H1 (cell line): ENCODE results near the gene ELAVL1. TPM values are rescaled to one million over a fixed set of nuclear protein-coding genes. Genes with fewer than 3 reads are reported as not detected.

Experiments
- CTCF ChIA-PET: fragments of 300-600 bp; sonication (Branson Sonifier 250); formaldehyde crosslinking; loops from one replicate; lab custom pipeline; 2021; ENCODE audit not compliant: partially characterized antibody; lab: Charles Lee
- POLR2A ChIA-PET: fragments of 300-600 bp; sonication (Branson Sonifier 250); formaldehyde crosslinking; loops from one replicate; lab custom pipeline; 2021; ENCODE audit warnings: inconsistent platforms; ENCODE audit not compliant: partially characterized antibody; lab: Charles Lee
- DNase-seq, 2 experiments: peaks; one replicate each; pipeline versions ENCODE4 v3.0.0 to v3.0.0-alpha.2; 2010 to 2022; ENCODE audit warnings: low spot score in 2 of 2, low read depth in 1 of 2, mixed read lengths in 1 of 2
- FAIRE-seq: peaks from 2 replicates; lab custom pipeline; 2011; peaks lifted over from hg19 to GRCh38; lab: Jason Lieb, UNC
- H2AFZ ChIP-seq: 2 replicates; pipeline ENCODE4 v1.8.1; 2012; ENCODE audit warnings: low read length, inconsistent platforms
- H2AK5ac ChIP-seq: 2 replicates; pipeline ENCODE4 v1.6.1; 2013; ENCODE audit warnings: low read depth, low read length
- H2BK120ac ChIP-seq: replicated peaks from 2 replicates; pipeline ENCODE3; 2013; ENCODE audit warnings: low read depth, low read length, inconsistent platforms
- H2BK12ac ChIP-seq: 2 replicates; pipeline ENCODE4 v1.6.1; 2013; ENCODE audit warnings: low read depth, low read length
- H2BK15ac ChIP-seq: 2 replicates; pipeline ENCODE4 v1.6.1; 2013; ENCODE audit warnings: low read length
- H2BK20ac ChIP-seq: 2 replicates; pipeline ENCODE4 v1.6.1; 2013; ENCODE audit warnings: low read length
- H2BK5ac ChIP-seq: 2 replicates; pipeline ENCODE4 v1.6.1; 2013; ENCODE audit warnings: low read depth, low read length
- H3K14ac ChIP-seq: 2 replicates; pipeline ENCODE4 v1.6.1; 2013; ENCODE audit warnings: inconsistent platforms; ENCODE audit not compliant: insufficient read length
- H3K18ac ChIP-seq: 2 replicates; pipeline ENCODE4 v1.6.1; 2013; ENCODE audit warnings: low read length; ENCODE audit errors: extremely low read depth
- H3K23ac ChIP-seq: 2 replicates; pipeline ENCODE4 v1.6.1; 2013; ENCODE audit warnings: inconsistent platforms; ENCODE audit not compliant: insufficient read length
- H3K23me2 ChIP-seq: 2 replicates; pipeline ENCODE4 v1.6.1; 2013; ENCODE audit warnings: low read depth, low read length
- H3K27ac ChIP-seq: 2 replicates; pipeline ENCODE4 v1.6.1; 2011; ENCODE audit warnings: low read depth, low read length, inconsistent platforms
- H3K27me3 ChIP-seq, 4 experiments: replicated peaks in 1 of 4; 1 replicate in 1 of 4; 2 replicates in 3 of 4; pipeline versions ENCODE4 v1.6.1 to v1.8.1; 2011 to 2013; ENCODE audit warnings: low read length in 3 of 4, mild to moderate bottlenecking in 3 of 4, inconsistent platforms in 2 of 4, mixed read lengths in 2 of 4, moderate library complexity in 1 of 4; ENCODE audit not compliant: control insufficient read depth in 3 of 4, insufficient read depth in 3 of 4; ENCODE audit errors: extremely low read depth in 1 of 4
- H3K36me3 ChIP-seq, 4 experiments: 2 replicates each; pipeline versions ENCODE4 v1.6.1 to v1.8.1; 2011 to 2013; ENCODE audit warnings: mild to moderate bottlenecking in 4 of 4, low read length in 3 of 4, moderate library complexity in 2 of 4, control low read depth in 1 of 4, inconsistent platforms in 1 of 4; ENCODE audit not compliant: insufficient read depth in 4 of 4, control insufficient read depth in 2 of 4
- H3K4ac ChIP-seq: replicated peaks from 2 replicates; pipeline ENCODE3; 2013; ENCODE audit warnings: low read length, low read depth, mixed read lengths, inconsistent platforms; ENCODE audit not compliant: insufficient read length
- H3K4me1 ChIP-seq, 4 experiments: replicated peaks in 1 of 4; 1 replicate in 1 of 4; 2 replicates in 3 of 4; pipeline versions ENCODE4 v1.6.1 to v1.8.1; 2011 to 2013; ENCODE audit warnings: low read length in 3 of 4, inconsistent platforms in 2 of 4, mixed read lengths in 1 of 4; ENCODE audit not compliant: insufficient read depth in 4 of 4, control insufficient read depth in 3 of 4
- H3K4me2 ChIP-seq, 2 experiments: 2 replicates each; pipeline versions ENCODE4 v1.6.1 to v1.8.1; 2011 to 2013; ENCODE audit warnings: low read depth in 2 of 2, low read length in 2 of 2, control low read depth in 1 of 2, inconsistent platforms in 1 of 2, mild to moderate bottlenecking in 1 of 2; ENCODE audit not compliant: insufficient read depth in 1 of 2
- H3K4me3 ChIP-seq, 4 experiments: fragments of 200-600, 300-600 bp in 1 of 4; sonication (generic), shearing (Covaris generic), sonication (Bioruptor Twin) in 1 of 4; 2 replicates each; pipeline versions ENCODE4 v1.5.1 to v1.8.1; 2011 to 2016; ENCODE audit warnings: low read length in 4 of 4, low read depth in 3 of 4, control low read depth in 2 of 4, inconsistent platforms in 2 of 4, mild to moderate bottlenecking in 2 of 4, mixed read lengths in 1 of 4, moderate library complexity in 1 of 4; ENCODE audit not compliant: insufficient read depth in 2 of 4; ENCODE audit errors: extremely low read depth in 1 of 4
- H3K56ac ChIP-seq: replicated peaks from 2 replicates; pipeline ENCODE3; 2013; ENCODE audit warnings: low read depth, mild to moderate bottlenecking, mixed read lengths, low read length, inconsistent platforms; ENCODE audit not compliant: insufficient read length
- H3K79me1 ChIP-seq: 2 replicates; pipeline ENCODE4 v1.6.1; 2013; ENCODE audit warnings: low read depth, low read length, control low read depth
- H3K79me2 ChIP-seq, 2 experiments: 2 replicates each; pipeline versions ENCODE4 v1.6.1 to v1.8.1; 2012 to 2013; ENCODE audit warnings: low read length in 2 of 2, mild to moderate bottlenecking in 2 of 2, inconsistent platforms in 1 of 2; ENCODE audit not compliant: insufficient read depth in 2 of 2, control insufficient read depth in 1 of 2
- H3K9ac ChIP-seq, 4 experiments: replicated peaks in 1 of 4; 1 replicate in 1 of 4; 2 replicates in 3 of 4; pipeline versions ENCODE4 v1.6.1 to v1.8.1; 2011 to 2013; ENCODE audit warnings: low read depth in 3 of 4, low read length in 3 of 4, control low read depth in 2 of 4, mild to moderate bottlenecking in 2 of 4, moderate library complexity in 2 of 4, inconsistent platforms in 1 of 4; ENCODE audit errors: extremely low read depth in 1 of 4
- H3K9me3 ChIP-seq, 2 experiments: 2 replicates each; pipeline versions ENCODE4 v1.6.1 to v1.8.1; 2012 to 2013; ENCODE audit warnings: mild to moderate bottlenecking in 2 of 2, moderate library complexity in 2 of 2, control low read depth in 1 of 2, inconsistent platforms in 1 of 2, low read depth in 1 of 2, low read length in 1 of 2, mixed read lengths in 1 of 2; ENCODE audit not compliant: insufficient read depth in 2 of 2
- H4K20me1 ChIP-seq, 2 experiments: replicated peaks in 1 of 2; 2 replicates each; pipeline versions ENCODE3 to v1.8.1; 2011 to 2013; ENCODE audit warnings: inconsistent platforms in 2 of 2, low read length in 2 of 2, mild to moderate bottlenecking in 1 of 2; ENCODE audit not compliant: insufficient read depth in 2 of 2, control insufficient read depth in 1 of 2
- H4K5ac ChIP-seq: 2 replicates; pipeline ENCODE4 v1.6.1; 2013; ENCODE audit warnings: low read length, low read depth, mixed read lengths, inconsistent platforms; ENCODE audit not compliant: insufficient read length
- H4K8ac ChIP-seq: 2 replicates; pipeline ENCODE4 v1.8.0; 2013; ENCODE audit warnings: mild to moderate bottlenecking, moderate library complexity, low read length, inconsistent platforms; ENCODE audit not compliant: insufficient read depth; ENCODE audit errors: extremely low read depth
- H4K91ac ChIP-seq: replicated peaks from 2 replicates; pipeline ENCODE3; 2013; ENCODE audit warnings: low read length, mixed read lengths, inconsistent platforms; ENCODE audit not compliant: insufficient read length
- CTBP2 ChIP-seq: IDR thresholded peaks from 2 replicates; pipeline ENCODE4 v1.7.0; 2011; ENCODE audit warnings: borderline replicate concordance, mild to moderate bottlenecking, moderate library complexity, mixed read lengths, low read length; ENCODE audit not compliant: insufficient read depth, insufficient read length
- KDM1A ChIP-seq: fragments of 200-600, 300-600 bp; sonication (generic); IDR thresholded peaks from 2 replicates; pipeline ENCODE4 v1.7.1; 2016; ENCODE audit warnings: mild to moderate bottlenecking, low read length, borderline replicate concordance
- WGBS, 2 experiments: shearing (Covaris generic) in 1 of 2; methylation state at CpG; one replicate each; pipeline versions ENCODE4 v1.1.6 to v1.1.7; 2013 to 2015; ENCODE audit warnings: low lambda C conversion rate in 2 of 2, mixed read lengths in 2 of 2, inconsistent platforms in 1 of 2, low coverage in 1 of 2, missing lambda C conversion rate in 1 of 2; ENCODE audit not compliant: insufficient replicate concordance in 2 of 2, insufficient coverage in 1 of 2, insufficient read length in 1 of 2; ENCODE audit errors: extremely low coverage in 1 of 2, missing lambda C conversion rate in 1 of 2; 5-methylcytosine and 5-hydroxymethylcytosine counted together
- polyA plus RNA-seq, 7 experiments: library from polyadenylated mRNA; depleted of rRNA in 3 of 7; stranded (reverse) in 5 of 7; unstranded in 2 of 7; fragments of >200 nt in 5 of 7; fragments of 200-250 nt in 2 of 7; gene quantifications; 1 replicate in 5 of 7; 2 replicates in 1 of 7; 4 replicates in 1 of 7; pipeline versions ENCODE4 v1.2.1 to v1.2.3, GENCODE V29; 2011 to 2013; ENCODE audit warnings: missing spikeins in 2 of 7, mixed read lengths in 2 of 7
- total RNA-seq: library from RNA; stranded (reverse); fragmentation: NEBNext Ultra II Directional; extraction: Animal tissue kit (Norgen Biotek cat#: 25700); gene quantifications from 2 replicates; pipeline ENCODE4 v1.2.1, GENCODE V29; 2021

Gene ELAVL1
- total and polyA plus RNA-seq, 2 of the 8 experiments (the other 6 are each of a cell fraction or from before 2014, with no cell fraction given) = 56.7 to 163 TPM

- 46% methylated on average over 10 of the region's 62 CpGs; no CpG with 5 or more reads in 1 of the 2 experiments for WGBS, 2 experiments
- H3K23ac ChIP-seq = no peak overlapping the region
- H3K27ac ChIP-seq = no peak overlapping the region
- no peaks in the 10 kb centered on the region for H3K79me2 ChIP-seq
- peak overlapping the region; percentile 67 for H4K5ac ChIP-seq
- no peaks in the 10 kb centered on the region for H3K79me1 ChIP-seq
- no peak overlapping the region for H3K14ac ChIP-seq
- H2AK5ac ChIP-seq = 0 out of 2 replicates have a peak overlapping the region, but pooled peaks have one; percentile 13
- H2BK12ac ChIP-seq = no peak overlapping the region
- H3K36me3 ChIP-seq = no peaks in the 10 kb centered on the region
- peak; percentile 85 to 99 for DNase-seq
- no peak overlapping the region for H2BK15ac ChIP-seq
- H3K9ac ChIP-seq = peak overlapping the region; percentile 5 to 56 (median 42); a peak in 5 of 7 replicates
- H3K4me1 ChIP-seq = peaks cover 0 to 23% (median 13%) of the 10 kb centered on the region in 4 experiments; a peak in 5 of 7 replicates
- no peak overlapping the region for H2BK20ac ChIP-seq
- peaks cover 15 to 32% (median 29%) of the 10 kb centered on the region in 4 experiments; a peak in 6 of 7 replicates for H3K27me3 ChIP-seq
- no peak overlapping the region for H4K91ac ChIP-seq
- peak overlapping the region; percentile 72 to 84 for H3K4me2 ChIP-seq
- no peak overlapping the region for H2BK120ac ChIP-seq
- H3K4ac ChIP-seq = no peak overlapping the region
- peak overlapping the region; percentile 71; the same call in 1 of the 2 replicates for H3K18ac ChIP-seq
- peaks cover 23% of the 10 kb centered on the region for H3K23me2 ChIP-seq
- no peaks in the 10 kb centered on the region for H3K9me3 ChIP-seq
- H3K56ac ChIP-seq = no peak overlapping the region
- POLR2A ChIA-PET = interaction anchor here (1.1 to 10.6 kb wide), 9 partner anchors 10 to 400 kb away, joined by 3 to 106 read pairs (median 10); partner anchors contain the start of genes MAP2K7, NDUFA7, RPS28 and TIMM44
- FAIRE-seq = no peak
- CTCF ChIA-PET = interaction anchor here (0.6 to 9.0 kb wide), 13 partner anchors 8 to 81 kb away, joined by 3 to 112 read pairs (median 6); partner anchors contain the start of gene MAP2K7
- peak overlapping the region; percentile 32; the same call in 1 of the 2 replicates for H4K8ac ChIP-seq
- H4K20me1 ChIP-seq = peaks cover 7 to 10% of the 10 kb centered on the region in 2 experiments
- H2BK5ac ChIP-seq = 0 out of 2 replicates have a peak overlapping the region, but pooled peaks have one; percentile 20
- H2AFZ ChIP-seq = no peak overlapping the region
- peak overlapping the region; percentile 53 to 86 (median 60) for H3K4me3 ChIP-seq
- no peak for TF ChIP-seq CTBP2
- no peak for TF ChIP-seq KDM1A
Measured at GRCh38 chr19:7920519-7921301, 84.7 kb downstream of the ELAVL1 start.
